OCI-M2 (cell line): Measurements from ENCODE around the gene SEC22A.
"Not testable (repeated sequence)": the region's sequence is repeated elsewhere in the genome, so short reads cannot be mapped to it uniquely, and the experiment has no call there.

Experiments used
- DNase-seq: peaks from one replicate; lab custom pipeline; 2025; ENCODE audit not compliant: unreplicated experiment; lab: John Stamatoyannopoulos, UW

The SEC22A gene

GRCh38 chr3:123169930-123170329 is 31.8 kb upstream of the SEC22A start:
- no peak for DNase-seq

GRCh38 chr3:123180791-123181190 is 21.0 kb upstream of the SEC22A start:
- no peak for DNase-seq

GRCh38 chr3:123186695-123187094 is 15.0 kb upstream of the SEC22A start:
- no peak for DNase-seq

- no peak for DNase-seq
Measured at GRCh38 chr3:123188058-123188457, 13.7 kb upstream of the SEC22A start.

GRCh38 chr3:123193448-123194101 is 8.2 kb upstream of the SEC22A start:
- no peak for DNase-seq

- DNase-seq: no peak
Measured at GRCh38 chr3:123194552-123194951, 7.2 kb upstream of the SEC22A start.

GRCh38 chr3:123198372-123198771 is 3.4 kb upstream of the SEC22A start:
- no peak for DNase-seq

- DNase-seq: no peak
Measured at GRCh38 chr3:123201223-123201556, 553 bp upstream of the SEC22A start.

- DNase-seq: no peak
Measured at GRCh38 chr3:123202451-123202850, 708 bp downstream of the SEC22A start.

- no peak for DNase-seq
Measured at GRCh38 chr3:123218990-123219389, 17.2 kb downstream of the SEC22A start.

GRCh38 chr3:123221369-123221768 is 19.6 kb downstream of the SEC22A start:
- not testable (repeated sequence) for DNase-seq

- DNase-seq: no peak
Measured at GRCh38 chr3:123225016-123225415, 23.3 kb downstream of the SEC22A start.

- DNase-seq: no peak
Measured at GRCh38 chr3:123226549-123226948, 24.8 kb downstream of the SEC22A start.

- no peak for DNase-seq
Measured at GRCh38 chr3:123229145-123229544, 27.4 kb downstream of the SEC22A start.

- DNase-seq: no peak
Measured at GRCh38 chr3:123236902-123237301, 35.2 kb downstream of the SEC22A start.

- DNase-seq: not testable (repeated sequence)
Measured at GRCh38 chr3:123239186-123239585, 37.4 kb downstream of the SEC22A start.

- no peak for DNase-seq
Measured at GRCh38 chr3:123239756-123240155, 38.0 kb downstream of the SEC22A start.

GRCh38 chr3:123244128-123244527 is 42.4 kb downstream of the SEC22A start:
- no peak for DNase-seq

- DNase-seq: no peak
Measured at GRCh38 chr3:123246866-123247265, 45.1 kb downstream of the SEC22A start.

- DNase-seq: no peak
Measured at GRCh38 chr3:123256256-123256655, 54.5 kb downstream of the SEC22A start.

- no peak for DNase-seq
Measured at GRCh38 chr3:123258359-123258758, 56.6 kb downstream of the SEC22A start.

- no peak for DNase-seq
Measured at GRCh38 chr3:123258811-123259420, 57.2 kb downstream of the SEC22A start.

- DNase-seq: no peak
Measured at GRCh38 chr3:123261666-123262065, 59.9 kb downstream of the SEC22A start.
